ENCODE data around the gene TMEM244. TPM values are rescaled to one million over a fixed set of nuclear protein-coding genes. Genes with fewer than 3 reads are reported as not detected.
A peak's percentile ranks its signal among the peaks of the same experiment; 100 is the strongest.

TMEM244 gene
- total RNA-seq, 3 donors from 2014 or later: not detected

- TF ChIP-seq POLR2AphosphoS5 (IDR thresholded peaks at IDR 0.05) (no peak), POLR2A (IDR thresholded peaks at IDR 0.05) (no peak)
- TF ChIP-seq, protein P1, sequence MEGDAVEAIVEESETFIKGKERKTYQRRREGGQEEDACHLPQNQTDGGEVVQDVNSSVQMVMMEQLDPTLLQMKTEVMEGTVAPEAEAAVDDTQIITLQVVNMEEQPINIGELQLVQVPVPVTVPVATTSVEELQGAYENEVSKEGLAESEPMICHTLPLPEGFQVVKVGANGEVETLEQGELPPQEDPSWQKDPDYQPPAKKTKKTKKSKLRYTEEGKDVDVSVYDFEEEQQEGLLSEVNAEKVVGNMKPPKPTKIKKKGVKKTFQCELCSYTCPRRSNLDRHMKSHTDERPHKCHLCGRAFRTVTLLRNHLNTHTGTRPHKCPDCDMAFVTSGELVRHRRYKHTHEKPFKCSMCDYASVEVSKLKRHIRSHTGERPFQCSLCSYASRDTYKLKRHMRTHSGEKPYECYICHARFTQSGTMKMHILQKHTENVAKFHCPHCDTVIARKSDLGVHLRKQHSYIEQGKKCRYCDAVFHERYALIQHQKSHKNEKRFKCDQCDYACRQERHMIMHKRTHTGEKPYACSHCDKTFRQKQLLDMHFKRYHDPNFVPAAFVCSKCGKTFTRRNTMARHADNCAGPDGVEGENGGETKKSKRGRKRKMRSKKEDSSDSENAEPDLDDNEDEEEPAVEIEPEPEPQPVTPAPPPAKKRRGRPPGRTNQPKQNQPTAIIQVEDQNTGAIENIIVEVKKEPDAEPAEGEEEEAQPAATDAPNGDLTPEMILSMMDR (IDR thresholded peaks at IDR 0.05): no peak
- Histone ChIP-seq H3K27ac (no peak overlapping the region), H3K4me1 (no peaks in the 10 kb centered on the region), H3K36me3 (no peaks in the 10 kb centered on the region), H3K9me3 (no peaks in the 10 kb centered on the region), H3K4me3 (no peak overlapping the region), H3K27me3 (no peaks in the 10 kb centered on the region)
- DNase-seq (ENCODE audit: low spot score in 2 of 2): peak; percentile 59 to 69
- intact Hi-C loops (cut with DNase I; ENCODE audit: low total_unique reads): no loop called here
Measured at GRCh38 chr6:129801909-129802308, 59.2 kb downstream of the TMEM244 start.

- Histone ChIP-seq H3K4me1 (no peaks in the 10 kb centered on the region), H3K9me3 (no peaks in the 10 kb centered on the region), H3K27me3 (no peaks in the 10 kb centered on the region), H3K27ac (no peak overlapping the region), H3K36me3 (no peaks in the 10 kb centered on the region), H3K4me3 (no peak overlapping the region)
- no peak for DNase-seq (ENCODE audit: low spot score in 2 of 2)
- TF ChIP-seq POLR2A (IDR thresholded peaks at IDR 0.05) (no peak), POLR2AphosphoS5 (IDR thresholded peaks at IDR 0.05) (no peak)
- TF ChIP-seq, protein P1 (IDR thresholded peaks at IDR 0.05): no peak
- intact Hi-C loops (cut with DNase I; ENCODE audit: low total_unique reads): no loop called here
Measured at GRCh38 chr6:129795261-129795660, 65.9 kb downstream of the TMEM244 start.

GRCh38 chr6:129793447-129793846 lies 67.7 kb downstream of the TMEM244 start:
- Histone ChIP-seq H3K27ac (no peak overlapping the region), H3K9me3 (no peaks in the 10 kb centered on the region), H3K4me3 (no peak overlapping the region), H3K36me3 (no peaks in the 10 kb centered on the region), H3K4me1 (no peaks in the 10 kb centered on the region), H3K27me3 (no peaks in the 10 kb centered on the region)
- intact Hi-C loops (cut with DNase I; ENCODE audit: low total_unique reads): no loop called here
- DNase-seq (ENCODE audit: low spot score in 2 of 2): no peak
- TF ChIP-seq POLR2A (IDR thresholded peaks at IDR 0.05) (no peak), POLR2AphosphoS5 (IDR thresholded peaks at IDR 0.05) (no peak)
- TF ChIP-seq, protein P1 (IDR thresholded peaks at IDR 0.05): no peak

DNA sequence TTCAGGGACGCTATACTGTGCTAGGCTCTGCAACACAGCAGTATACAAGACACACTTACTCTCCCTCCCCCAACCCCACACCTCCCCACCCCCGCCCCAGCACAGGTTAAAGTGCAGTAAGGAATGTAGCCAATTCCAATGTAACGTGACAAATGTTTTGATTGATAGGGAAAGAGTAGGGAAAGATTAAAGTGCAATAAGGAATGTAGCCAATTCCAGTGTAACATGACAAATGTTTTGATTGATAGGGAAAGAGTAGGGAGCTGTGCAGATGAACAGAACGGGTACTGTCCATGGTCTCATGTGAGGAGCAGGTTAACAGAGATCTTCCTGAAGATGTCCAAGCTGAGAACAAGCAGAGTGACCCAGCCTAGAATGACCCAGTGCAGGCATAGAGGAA lies 69.1 kb downstream of the TMEM244 start:
- TF ChIP-seq, protein P1 (IDR thresholded peaks at IDR 0.05): no peak
- TF ChIP-seq POLR2A (IDR thresholded peaks at IDR 0.05) (no peak), POLR2AphosphoS5 (IDR thresholded peaks at IDR 0.05) (no peak)
- Histone ChIP-seq H3K36me3 (no peaks in the 10 kb centered on the region), H3K9me3 (no peaks in the 10 kb centered on the region), H3K27me3 (no peaks in the 10 kb centered on the region), H3K4me1 (no peaks in the 10 kb centered on the region), H3K4me3 (no peak overlapping the region), H3K27ac (no peak overlapping the region)
- intact Hi-C loops (cut with DNase I; ENCODE audit: low total_unique reads): no loop called here
- no peak for DNase-seq (ENCODE audit: low spot score in 2 of 2)

DNA sequence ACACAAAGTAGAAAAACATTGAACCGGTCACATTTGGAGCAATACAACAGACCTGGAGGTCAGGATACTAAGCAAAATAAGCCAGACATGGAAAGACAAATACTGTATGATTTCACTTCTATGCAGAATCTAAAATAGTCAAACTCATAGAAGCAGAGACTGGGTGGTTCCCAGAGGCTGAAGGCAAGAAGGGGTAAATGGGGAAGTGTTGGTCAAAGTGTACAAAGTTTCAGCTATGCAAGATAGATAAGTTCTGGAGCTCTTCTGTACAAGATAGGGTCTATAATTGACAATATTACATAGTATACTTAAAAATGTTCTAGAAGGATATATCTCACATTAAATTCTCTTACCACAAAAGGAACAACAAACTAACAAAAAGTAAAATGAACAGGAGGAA lies 70.3 kb downstream of the TMEM244 start:
- Histone ChIP-seq H3K9me3 (no peaks in the 10 kb centered on the region), H3K36me3 (no peaks in the 10 kb centered on the region), H3K4me3 (no peak overlapping the region), H3K27ac (no peak overlapping the region), H3K4me1 (no peaks in the 10 kb centered on the region), H3K27me3 (no peaks in the 10 kb centered on the region)
- DNase-seq (ENCODE audit: low spot score in 2 of 2): no peak
- TF ChIP-seq POLR2A (IDR thresholded peaks at IDR 0.05) (no peak), POLR2AphosphoS5 (IDR thresholded peaks at IDR 0.05) (no peak)
- TF ChIP-seq, protein P1 (IDR thresholded peaks at IDR 0.05): no peak
- intact Hi-C loops (cut with DNase I; ENCODE audit: low total_unique reads): no loop called here

All from breast epithelium (tissue), 4 donors.